ENCODE measurements around the gene C1orf94. TPM values are rescaled to one million over a fixed set of nuclear protein-coding genes. Genes with fewer than 3 reads are reported as not detected.
A peak's percentile ranks its signal among the peaks of the same experiment; 100 is the strongest.

C1orf94 gene
- total and polyA plus RNA-seq, 10 of the 15 experiments (the other 5 are each of a cell fraction or from before 2014, with no cell fraction given): not detected

DNA sequence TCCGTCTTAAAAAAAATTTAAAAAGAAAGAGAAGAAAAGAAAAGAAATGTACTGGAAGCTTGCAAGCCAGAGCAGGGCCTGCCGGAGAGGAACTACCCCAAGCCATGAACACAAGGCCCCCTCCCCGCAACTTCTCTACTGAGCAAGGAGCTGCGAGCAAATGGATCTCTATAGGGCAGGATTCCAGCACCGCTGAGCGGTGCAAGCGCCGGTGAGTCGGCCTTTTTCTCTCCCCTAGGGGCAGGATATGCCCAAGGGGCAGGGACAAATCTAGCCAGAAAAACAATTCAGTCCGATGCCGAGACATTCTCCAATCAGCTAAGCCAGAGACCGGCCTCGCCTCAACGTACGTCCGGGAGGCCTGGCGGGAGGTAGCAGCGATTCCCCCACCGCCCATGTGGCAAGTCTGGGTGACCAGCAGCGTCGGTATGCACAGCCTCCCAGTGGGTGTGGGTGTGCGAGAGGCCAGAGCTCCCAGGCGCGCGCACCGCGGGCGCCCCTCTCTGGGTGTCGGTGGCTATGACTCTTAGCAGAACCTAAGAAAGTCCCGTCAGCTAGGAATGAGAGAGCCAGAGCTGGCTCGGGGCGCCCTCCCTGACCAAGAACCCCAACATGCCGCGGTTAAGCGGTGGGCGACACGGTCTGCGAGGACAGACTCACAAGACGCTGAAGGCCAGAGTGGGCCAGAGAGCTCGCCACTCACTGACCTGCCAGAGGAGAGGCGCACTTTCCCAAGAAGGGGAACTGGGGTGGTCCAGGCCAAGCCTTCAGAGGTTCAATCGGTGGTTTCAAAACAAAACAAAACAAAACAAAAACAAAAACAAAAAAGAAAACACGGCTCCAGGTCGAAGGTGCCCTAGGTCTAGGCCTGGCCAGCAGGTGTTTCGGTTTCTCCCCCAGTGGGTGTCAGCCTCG lies 13.6 kb upstream of the C1orf94 start:
- H3K79me2 ChIP-seq (ENCODE audit: control insufficient read depth, insufficient read depth, low read length): no peaks in the 10 kb centered on the region
- peak overlapping the region; percentile 79 for H3K4me2 ChIP-seq (ENCODE audit: control insufficient read depth, insufficient read depth)
- no peaks in the 10 kb centered on the region for H3K9me3 ChIP-seq (replicated peaks; ENCODE audit: control insufficient read depth, insufficient read depth, low read length)
- no peak overlapping the region for H2AFZ ChIP-seq (ENCODE audit: control insufficient read depth, low read depth, low read length)
- no peaks in the 10 kb centered on the region for H3K4me1 ChIP-seq (ENCODE audit: control insufficient read depth, insufficient read depth, low read length)
- no peak overlapping the region for H3K27ac ChIP-seq (ENCODE audit: control insufficient read depth, insufficient read depth)
- H4K20me1 ChIP-seq (ENCODE audit: control insufficient read depth, insufficient read depth): no peaks in the 10 kb centered on the region
- ChIA-PET POLR2A (no interaction called here), CTCF (interaction anchor here (0.6 to 1.9 kb wide), 9 partner anchors 18 to 532 kb away, joined by 3 to 17 read pairs (median 3); no protein-coding TSS in a partner anchor), RAD21 (ENCODE audit: unreplicated experiment) (interaction anchor here (1.1 to 1.4 kb wide), 3 partner anchors 49 to 580 kb away, joined by 3 to 8 read pairs (median 6); no protein-coding TSS in a partner anchor), SMC1A (ENCODE audit: uncharacterized antibody, unreplicated experiment) (interaction anchor here (0.8 kb wide), 2 partner anchors 49 to 150 kb away, joined by 3 read pairs; no protein-coding TSS in a partner anchor)
- peak overlapping the region; percentile 41; the same call in 1 of the 2 replicates for H3K4me3 ChIP-seq
- peaks cover 4 to 23% of the 10 kb centered on the region in 2 experiments for H3K27me3 ChIP-seq (replicated peaks in 1 of 2; ENCODE audit: control insufficient read depth in 2 of 2, insufficient read depth in 2 of 2, low read length in 1 of 2)
- FAIRE-seq (no peak), DNase-seq (ENCODE audit: low read depth, low spot score) (no peak), ATAC-seq (peak; percentile 98)
- no peaks in the 10 kb centered on the region for H3K36me3 ChIP-seq (ENCODE audit: control insufficient read depth in 2 of 2, insufficient read depth in 2 of 2, low read length in 1 of 2)
- 7% methylated on average over 38 of the region's 46 CpGs for WGBS (ENCODE audit: insufficient coverage, insufficient replicate concordance, low lambda C conversion rate, missing lambda C conversion rate)
- peak; percentile 42 for TF ChIP-seq SUZ12 (IDR thresholded peaks at IDR 0.05; ENCODE audit: unreplicated experiment)
- no peak for TF ChIP-seq NFYB (IDR thresholded peaks at IDR 0.05; ENCODE audit: insufficient read depth, low read depth, low read length)
- peak; percentile 49; the same call in 1 of the 2 replicates for TF ChIP-seq SMC3 (IDR thresholded peaks at IDR 0.05; ENCODE audit: borderline replicate concordance, low read length)
- TF ChIP-seq, protein P1, sequence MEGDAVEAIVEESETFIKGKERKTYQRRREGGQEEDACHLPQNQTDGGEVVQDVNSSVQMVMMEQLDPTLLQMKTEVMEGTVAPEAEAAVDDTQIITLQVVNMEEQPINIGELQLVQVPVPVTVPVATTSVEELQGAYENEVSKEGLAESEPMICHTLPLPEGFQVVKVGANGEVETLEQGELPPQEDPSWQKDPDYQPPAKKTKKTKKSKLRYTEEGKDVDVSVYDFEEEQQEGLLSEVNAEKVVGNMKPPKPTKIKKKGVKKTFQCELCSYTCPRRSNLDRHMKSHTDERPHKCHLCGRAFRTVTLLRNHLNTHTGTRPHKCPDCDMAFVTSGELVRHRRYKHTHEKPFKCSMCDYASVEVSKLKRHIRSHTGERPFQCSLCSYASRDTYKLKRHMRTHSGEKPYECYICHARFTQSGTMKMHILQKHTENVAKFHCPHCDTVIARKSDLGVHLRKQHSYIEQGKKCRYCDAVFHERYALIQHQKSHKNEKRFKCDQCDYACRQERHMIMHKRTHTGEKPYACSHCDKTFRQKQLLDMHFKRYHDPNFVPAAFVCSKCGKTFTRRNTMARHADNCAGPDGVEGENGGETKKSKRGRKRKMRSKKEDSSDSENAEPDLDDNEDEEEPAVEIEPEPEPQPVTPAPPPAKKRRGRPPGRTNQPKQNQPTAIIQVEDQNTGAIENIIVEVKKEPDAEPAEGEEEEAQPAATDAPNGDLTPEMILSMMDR (IDR thresholded peaks at IDR 0.05 in 2 of 3, conservative IDR thresholded peaks at IDR 0.05 in 1 of 3; ENCODE audit: control insufficient read depth in 2 of 3, extremely low read depth in 1 of 3, insufficient read depth in 1 of 3, low read depth in 3 of 3, low read length in 3 of 3): peak; percentile 62 to 68 (median 66)
- peak; percentile 56 for TF ChIP-seq RAD21 (IDR thresholded peaks at IDR 0.05; ENCODE audit: insufficient read depth, low read depth, low read length)
- in situ Hi-C loops (cut with MboI): loop anchor here (10.0 kb wide), 1 partner anchor 528 kb away; no protein-coding TSS in a partner anchor
- BruUV-seq (replicated peaks): no TSS peak
- intact Hi-C loops (cut with micrococcal nuclease; ENCODE audit: unreplicated experiment): loop anchor here (2.0 kb wide), 1 partner anchor 530 kb away; no protein-coding TSS in a partner anchor
- no peak overlapping the region for H3K9ac ChIP-seq (ENCODE audit: control insufficient read depth, insufficient read depth, low read length)

Measured in GM12878 (cell line).